Placental pericyte (primary cell): Measurements from ENCODE around the gene LAMC1. TPM values are rescaled to one million over a fixed set of nuclear protein-coding genes. Genes with fewer than 3 reads are reported as not detected.

Experiments
- small RNA-seq: library from RNA; depleted of rRNA; stranded (forward); fragments of <200 nt; gene quantifications from one replicate; pipeline ENCODE3, GENCODE V24; 2012; ENCODE audit warnings: low replicate concordance
- total RNA-seq: library from RNA; depleted of rRNA; stranded (reverse); fragments of >200 nt; gene quantifications from 2 replicates; pipeline ENCODE4 v1.2.3, GENCODE V29; 2012

Gene LAMC1
- total RNA-seq = 503 and 620 TPM in 2 replicates

GRCh38 chr1:183023146-183023600, at the start of gene LAMC1:
Gene LAMC1, plus strand, starts transcription at chr1:183023420. Its CDS starts 297 bp downstream, at chr1:183023717.

GRCh38 chr1:183185941-183186490, 162.8 kb downstream of the LAMC1 start, which contains the start of gene LAMC2:
Gene LAMC2, plus strand, starts transcription at chr1:183186264. Its CDS starts 89 bp downstream, at chr1:183186353.

Small RNA genes within 50 kb of the gene (small RNA-seq; reads per million reads assigned to genes)
- gene RNU6-41P = not detected

Other genes starting within 250 kb of the LAMC1 start
- 0.43 and 1.8 TPM in 2 replicates for gene NPL, start 233.6 kb upstream of the LAMC1 start, total RNA-seq
- 99.6 and 186 TPM in 2 replicates for gene DHX9, start 184.1 kb upstream of the LAMC1 start, total RNA-seq
- gene SHCBP1L, start 70.3 kb upstream of the LAMC1 start, total RNA-seq = 0.14 TPM in 1 of 2 replicates, not detected in the other
- gene LAMC2, start 162.8 kb downstream of the LAMC1 start, total RNA-seq = 1.5 and 3.4 TPM in 2 replicates